ENCODE results near the gene CPE.

DNA sequence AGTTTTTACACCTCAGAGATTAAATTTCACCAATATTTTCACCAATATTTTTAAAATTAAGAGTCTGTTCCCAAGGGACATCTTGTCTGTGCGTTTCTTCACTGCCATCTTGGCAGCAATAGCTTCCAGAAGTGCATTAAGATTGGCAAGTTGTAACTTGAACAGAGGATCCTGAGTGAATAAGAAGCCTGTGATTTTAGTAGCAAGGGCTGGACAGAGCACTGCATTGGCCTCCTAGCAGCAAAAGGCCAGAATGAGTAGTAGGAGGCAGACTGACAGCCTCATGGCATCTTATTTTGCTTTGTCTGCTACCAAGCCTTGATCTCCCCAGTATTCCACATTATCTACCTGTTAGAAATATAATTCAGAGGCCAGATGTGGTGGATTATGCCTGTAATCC is 138.4 kb downstream of the CPE start:
- TF ChIP-seq CEBPB (IDR thresholded peaks at IDR 0.05; ENCODE audit: borderline replicate concordance in 1 of 2, low read depth in 2 of 2, low read length in 2 of 2): no peak
- TF ChIP-seq, protein P1, sequence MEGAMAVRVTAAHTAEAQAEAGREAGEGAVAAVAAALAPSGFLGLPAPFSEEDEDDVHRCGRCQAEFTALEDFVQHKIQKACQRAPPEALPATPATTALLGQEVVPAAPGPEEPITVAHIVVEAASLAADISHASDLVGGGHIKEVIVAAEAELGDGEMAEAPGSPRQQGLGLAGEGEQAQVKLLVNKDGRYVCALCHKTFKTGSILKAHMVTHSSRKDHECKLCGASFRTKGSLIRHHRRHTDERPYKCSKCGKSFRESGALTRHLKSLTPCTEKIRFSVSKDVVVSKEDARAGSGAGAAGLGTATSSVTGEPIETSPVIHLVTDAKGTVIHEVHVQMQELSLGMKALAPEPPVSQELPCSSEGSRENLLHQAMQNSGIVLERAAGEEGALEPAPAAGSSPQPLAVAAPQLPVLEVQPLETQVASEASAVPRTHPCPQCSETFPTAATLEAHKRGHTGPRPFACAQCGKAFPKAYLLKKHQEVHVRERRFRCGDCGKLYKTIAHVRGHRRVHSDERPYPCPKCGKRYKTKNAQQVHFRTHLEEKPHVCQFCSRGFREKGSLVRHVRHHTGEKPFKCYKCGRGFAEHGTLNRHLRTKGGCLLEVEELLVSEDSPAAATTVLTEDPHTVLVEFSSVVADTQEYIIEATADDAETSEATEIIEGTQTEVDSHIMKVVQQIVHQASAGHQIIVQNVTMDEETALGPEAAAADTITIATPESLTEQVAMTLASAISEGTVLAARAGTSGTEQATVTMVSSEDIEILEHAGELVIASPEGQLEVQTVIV (IDR thresholded peaks at IDR 0.05; ENCODE audit: borderline replicate concordance, partially characterized antibody): no peak
- TF ChIP-seq POLR2AphosphoS5 (IDR thresholded peaks at IDR 0.05; ENCODE audit: low read length): no peak
- TF ChIP-seq, protein P2, sequence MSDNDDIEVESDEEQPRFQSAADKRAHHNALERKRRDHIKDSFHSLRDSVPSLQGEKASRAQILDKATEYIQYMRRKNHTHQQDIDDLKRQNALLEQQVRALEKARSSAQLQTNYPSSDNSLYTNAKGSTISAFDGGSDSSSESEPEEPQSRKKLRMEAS (IDR thresholded peaks at IDR 0.05; ENCODE audit: low read depth, low read length): no peak
- TF ChIP-seq POLR2A (IDR thresholded peaks at IDR 0.05; ENCODE audit: low read depth, low read length): no peak
- no peak for TF ChIP-seq ETV6 (conservative IDR thresholded peaks at IDR 0.05 in 1 of 2, IDR thresholded peaks at IDR 0.05 in 1 of 2; ENCODE audit: borderline replicate concordance in 1 of 2, low read depth in 1 of 2)
- TF ChIP-seq DPF2 (IDR thresholded peaks at IDR 0.05): no peak
- no peak for TF ChIP-seq RAD21 (IDR thresholded peaks at IDR 0.05; ENCODE audit: insufficient read depth, low read depth, low read length)
- TF ChIP-seq, protein P3, sequence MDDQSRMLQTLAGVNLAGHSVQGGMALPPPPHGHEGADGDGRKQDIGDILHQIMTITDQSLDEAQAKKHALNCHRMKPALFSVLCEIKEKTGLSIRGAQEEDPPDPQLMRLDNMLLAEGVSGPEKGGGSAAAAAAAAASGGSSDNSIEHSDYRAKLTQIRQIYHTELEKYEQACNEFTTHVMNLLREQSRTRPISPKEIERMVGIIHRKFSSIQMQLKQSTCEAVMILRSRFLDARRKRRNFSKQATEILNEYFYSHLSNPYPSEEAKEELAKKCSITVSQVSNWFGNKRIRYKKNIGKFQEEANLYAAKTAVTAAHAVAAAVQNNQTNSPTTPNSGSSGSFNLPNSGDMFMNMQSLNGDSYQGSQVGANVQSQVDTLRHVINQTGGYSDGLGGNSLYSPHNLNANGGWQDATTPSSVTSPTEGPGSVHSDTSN (IDR thresholded peaks at IDR 0.05; ENCODE audit: insufficient replicate concordance, low read depth, low read length): no peak
- TF ChIP-seq, protein P4, sequence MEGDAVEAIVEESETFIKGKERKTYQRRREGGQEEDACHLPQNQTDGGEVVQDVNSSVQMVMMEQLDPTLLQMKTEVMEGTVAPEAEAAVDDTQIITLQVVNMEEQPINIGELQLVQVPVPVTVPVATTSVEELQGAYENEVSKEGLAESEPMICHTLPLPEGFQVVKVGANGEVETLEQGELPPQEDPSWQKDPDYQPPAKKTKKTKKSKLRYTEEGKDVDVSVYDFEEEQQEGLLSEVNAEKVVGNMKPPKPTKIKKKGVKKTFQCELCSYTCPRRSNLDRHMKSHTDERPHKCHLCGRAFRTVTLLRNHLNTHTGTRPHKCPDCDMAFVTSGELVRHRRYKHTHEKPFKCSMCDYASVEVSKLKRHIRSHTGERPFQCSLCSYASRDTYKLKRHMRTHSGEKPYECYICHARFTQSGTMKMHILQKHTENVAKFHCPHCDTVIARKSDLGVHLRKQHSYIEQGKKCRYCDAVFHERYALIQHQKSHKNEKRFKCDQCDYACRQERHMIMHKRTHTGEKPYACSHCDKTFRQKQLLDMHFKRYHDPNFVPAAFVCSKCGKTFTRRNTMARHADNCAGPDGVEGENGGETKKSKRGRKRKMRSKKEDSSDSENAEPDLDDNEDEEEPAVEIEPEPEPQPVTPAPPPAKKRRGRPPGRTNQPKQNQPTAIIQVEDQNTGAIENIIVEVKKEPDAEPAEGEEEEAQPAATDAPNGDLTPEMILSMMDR (IDR thresholded peaks at IDR 0.05 in 2 of 3, conservative IDR thresholded peaks at IDR 0.05 in 1 of 3; ENCODE audit: control insufficient read depth in 2 of 3, extremely low read depth in 1 of 3, insufficient read depth in 1 of 3, low read depth in 3 of 3, low read length in 3 of 3): no peak
- no peak for TF ChIP-seq JUND (IDR thresholded peaks at IDR 0.05; ENCODE audit: low read depth, low read length)
- TF ChIP-seq, protein P5, sequence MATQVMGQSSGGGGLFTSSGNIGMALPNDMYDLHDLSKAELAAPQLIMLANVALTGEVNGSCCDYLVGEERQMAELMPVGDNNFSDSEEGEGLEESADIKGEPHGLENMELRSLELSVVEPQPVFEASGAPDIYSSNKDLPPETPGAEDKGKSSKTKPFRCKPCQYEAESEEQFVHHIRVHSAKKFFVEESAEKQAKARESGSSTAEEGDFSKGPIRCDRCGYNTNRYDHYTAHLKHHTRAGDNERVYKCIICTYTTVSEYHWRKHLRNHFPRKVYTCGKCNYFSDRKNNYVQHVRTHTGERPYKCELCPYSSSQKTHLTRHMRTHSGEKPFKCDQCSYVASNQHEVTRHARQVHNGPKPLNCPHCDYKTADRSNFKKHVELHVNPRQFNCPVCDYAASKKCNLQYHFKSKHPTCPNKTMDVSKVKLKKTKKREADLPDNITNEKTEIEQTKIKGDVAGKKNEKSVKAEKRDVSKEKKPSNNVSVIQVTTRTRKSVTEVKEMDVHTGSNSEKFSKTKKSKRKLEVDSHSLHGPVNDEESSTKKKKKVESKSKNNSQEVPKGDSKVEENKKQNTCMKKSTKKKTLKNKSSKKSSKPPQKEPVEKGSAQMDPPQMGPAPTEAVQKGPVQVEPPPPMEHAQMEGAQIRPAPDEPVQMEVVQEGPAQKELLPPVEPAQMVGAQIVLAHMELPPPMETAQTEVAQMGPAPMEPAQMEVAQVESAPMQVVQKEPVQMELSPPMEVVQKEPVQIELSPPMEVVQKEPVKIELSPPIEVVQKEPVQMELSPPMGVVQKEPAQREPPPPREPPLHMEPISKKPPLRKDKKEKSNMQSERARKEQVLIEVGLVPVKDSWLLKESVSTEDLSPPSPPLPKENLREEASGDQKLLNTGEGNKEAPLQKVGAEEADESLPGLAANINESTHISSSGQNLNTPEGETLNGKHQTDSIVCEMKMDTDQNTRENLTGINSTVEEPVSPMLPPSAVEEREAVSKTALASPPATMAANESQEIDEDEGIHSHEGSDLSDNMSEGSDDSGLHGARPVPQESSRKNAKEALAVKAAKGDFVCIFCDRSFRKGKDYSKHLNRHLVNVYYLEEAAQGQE (IDR thresholded peaks at IDR 0.05; ENCODE audit: low read depth, low read length): no peak
- no peak for TF ChIP-seq EP300 (IDR thresholded peaks at IDR 0.05; ENCODE audit: borderline replicate concordance in 1 of 2, control insufficient read depth in 1 of 2, low read depth in 2 of 2, low read length in 2 of 2)

Measured in GM12878 (cell line).